GM12878 (cell line): ENCODE results near the gene PFN2. TPM values are rescaled to one million over a fixed set of nuclear protein-coding genes. Genes with fewer than 3 reads are reported as not detected.

Experiments
- HDAC6 ChIP-seq: fragments of 200-600 bp; sonication (generic); IDR thresholded peaks from one replicate; pipeline ENCODE4 v1.8.0; 2017; ENCODE audit warnings: antibody characterized with exemption; ENCODE audit not compliant: unreplicated experiment
- PRDM15 ChIP-seq: fragments of 450-650 bp; formaldehyde crosslinking; IDR thresholded peaks from 2 replicates; pipeline ENCODE4 v1.4.0; 2020; ENCODE audit warnings: mild to moderate bottlenecking, moderate library complexity
- RFX5 ChIP-seq: IDR thresholded peaks from 2 replicates; pipeline ENCODE4 v1.6.1; 2011; ENCODE audit warnings: low read depth, low read length, improper control_type of control experiment
- TCF12 ChIP-seq: IDR thresholded peaks from 2 replicates; pipeline ENCODE4 v1.6.1; 2011; ENCODE audit warnings: low read depth, mild to moderate bottlenecking, low read length
- YBX1 ChIP-seq: fragments of 450-650 bp; IDR thresholded peaks from 2 replicates; pipeline ENCODE4 v1.6.1; 2016; ENCODE audit warnings: antibody characterized with exemption
- ZNF687 ChIP-seq: fragments of 450-650 bp; IDR thresholded peaks from 2 replicates; pipeline ENCODE4 v1.6.1; 2017; ENCODE audit warnings: mild to moderate bottlenecking, moderate library complexity
- polyA plus RNA-seq, 11 experiments: library from polyadenylated mRNA; depleted of rRNA in 4 of 11; unstranded in 6 of 11; stranded (reverse) in 5 of 11; fragments of >200 nt; fragmentation: Nextera tagmentation in 4 of 11; fragmentation: Illumina TruSeq in 1 of 11; extraction: Ambion mirVana in 4 of 11; extraction: Trizol in 1 of 11; gene quantifications; 1 replicate in 1 of 11; 2 replicates in 10 of 11; pipeline versions ENCODE4 v1.2.1 to v1.2.3, GENCODE V29; 2011 to 2016; ENCODE audit warnings: inconsistent platforms in 2 of 11, missing spikeins in 2 of 11, low read depth in 1 of 11
- total RNA-seq, 4 experiments: library from RNA; depleted of rRNA in 3 of 4; stranded (reverse); fragments of >200 nt in 3 of 4; fragmentation: Illumina TruSeq in 1 of 4; extraction: Trizol in 1 of 4; gene quantifications; 2 replicates each; pipeline versions ENCODE4 v1.2.1 to v1.2.3, GENCODE V29; 2013 to 2021

Gene PFN2
- total and polyA plus RNA-seq, 10 of the 15 experiments (the other 5 are each of a cell fraction or from before 2014, with no cell fraction given), result 3.1 to 78.9 (median 5.3) TPM

- TF ChIP-seq PRDM15 (CRISPR knock-in tag) (no peak), RFX5 (no peak), HDAC6 (no peak), ZNF687 (no peak), TCF12 (no peak), YBX1 (no peak)
- TF ChIP-seq, all 136 proteins: peak for 0
Observed at GRCh38 chr3:149920119-149920518, 50.6 kb downstream of the PFN2 start (continued).
